Amniotic epithelial cell (primary cell): ENCODE data around the gene CYP8B1.

Experiments
- DNase-seq: peaks from one replicate; pipeline ENCODE4 v3.0.0-alpha.2; 2010; ENCODE audit warnings: low read depth

Gene CYP8B1

GRCh38 chr3:42823351-42823750, 52.3 kb downstream of the CYP8B1 start:
- no peak for DNase-seq

- DNase-seq, result no peak
Observed at GRCh38 chr3:42822828-42823227, 52.9 kb downstream of the CYP8B1 start.
